OCI-LY7 (cell line): ENCODE results near the gene IQGAP2. TPM values are rescaled to one million over a fixed set of nuclear protein-coding genes. Genes with fewer than 3 reads are reported as not detected.

Source experiments
- BruUV-seq: library from RNA; stranded (reverse); fragments of 400-500 nt; replicated peaks from 2 replicates; lab custom pipeline; 2021; lab: Mats Ljungman, UMichigan
- CTCF ChIA-PET: fragments of 300-600 bp; sonication (Branson Sonifier 250); formaldehyde crosslinking; loops from one replicate; lab custom pipeline; 2022; ENCODE audit warnings: antibody characterized with exemption; ENCODE audit not compliant: unreplicated experiment; lab: Charles Lee
- POLR2A ChIA-PET: fragments of 300-600 bp; sonication (Branson Sonifier 250); formaldehyde crosslinking; loops from one replicate; lab custom pipeline; 2022; ENCODE audit warnings: antibody characterized with exemption; lab: Charles Lee
- DNase-seq: peaks from one replicate; pipeline ENCODE4 v3.0.0-alpha.2; 2015; ENCODE audit warnings: low spot score
- H2AFZ ChIP-seq: fragments of 200-600 bp; sonication (generic), shearing (Covaris generic); 2 replicates; pipeline ENCODE4 v1.6.1; 2014; ENCODE audit warnings: mild to moderate bottlenecking, antibody characterized with exemption, low read length, moderate library complexity
- H3K27ac ChIP-seq: fragments of 200-600 bp; sonication (generic); 2 replicates; pipeline ENCODE4 v1.5.1; 2014; ENCODE audit warnings: mixed run types, low read depth, mild to moderate bottlenecking, moderate library complexity, low read length, inconsistent platforms; ENCODE audit not compliant: poor library complexity, severe bottlenecking
- H3K36me3 ChIP-seq: fragments of 200-600 bp; sonication (generic); 2 replicates; pipeline ENCODE4 v1.6.1; 2014; ENCODE audit warnings: mild to moderate bottlenecking, antibody characterized with exemption, low read length, moderate library complexity, mixed read lengths; ENCODE audit not compliant: insufficient read depth
- H3K4me1 ChIP-seq: fragments of 200-600 bp; sonication (generic); 2 replicates; pipeline ENCODE4 v1.5.1; 2014; ENCODE audit warnings: mild to moderate bottlenecking, low read length; ENCODE audit not compliant: insufficient read depth, poor library complexity, severe bottlenecking
- H3K4me2 ChIP-seq: fragments of 200-600 bp; sonication (generic); 2 replicates; pipeline ENCODE4 v1.6.1; 2014; ENCODE audit warnings: mild to moderate bottlenecking, low read length
- H3K4me3 ChIP-seq: fragments of 200-600 bp; sonication (generic); 2 replicates; pipeline ENCODE4 v1.5.1; 2014; ENCODE audit warnings: mild to moderate bottlenecking, low read depth, low read length; ENCODE audit not compliant: poor library complexity, severe bottlenecking
- H3K79me2 ChIP-seq: fragments of 200-600 bp; sonication (generic); 2 replicates; pipeline ENCODE4 v1.6.1; 2016; ENCODE audit warnings: low read depth, mild to moderate bottlenecking, low read length, moderate library complexity, mixed read lengths; ENCODE audit not compliant: insufficient read depth
- H3K9me2 ChIP-seq: fragments of 200-600 bp; sonication (generic); 2 replicates; pipeline ENCODE4 v1.6.1; 2016; ENCODE audit warnings: mild to moderate bottlenecking, low read length, mixed read lengths; ENCODE audit not compliant: insufficient read depth
- H3K9me3 ChIP-seq: fragments of 200-600 bp; sonication (generic); 2 replicates; pipeline ENCODE4 v1.6.1; 2014; ENCODE audit warnings: mild to moderate bottlenecking, mixed run types, low read length, mixed read lengths
- H4K20me1 ChIP-seq: fragments of 200-600 bp; sonication (generic); 2 replicates; pipeline ENCODE4 v1.6.1; 2014; ENCODE audit warnings: mild to moderate bottlenecking, antibody characterized with exemption, low read length, moderate library complexity, mixed read lengths; ENCODE audit not compliant: insufficient read depth
- CTCF ChIP-seq: fragments of 200-600 bp; sonication (generic); conservative IDR thresholded peaks from 2 replicates; pipeline ENCODE4 v1.5.1; 2014; ENCODE audit warnings: mild to moderate bottlenecking, antibody characterized with exemption, low read length, moderate library complexity, mixed read lengths
- EZH2phosphoT487 ChIP-seq: fragments of 200-600 bp; sonication (generic); IDR thresholded peaks from 2 replicates; pipeline ENCODE4 v1.6.1; 2018; ENCODE audit warnings: low read depth, borderline replicate concordance, mild to moderate bottlenecking, mixed run types, antibody characterized with exemption, low read length, moderate library complexity, mixed read lengths
- intact Hi-C: fragments of 100-400 bp; cut with micrococcal nuclease; formaldehyde crosslinking; loops from one replicate; pipeline ENCODE4 v1.10.0; 2022; ENCODE audit not compliant: unreplicated experiment
- total RNA-seq, 2 experiments: library from RNA; depleted of rRNA in 1 of 2; stranded (reverse); fragments of >200 nt in 1 of 2; shearing (Covaris generic) in 1 of 2; gene quantifications; 2 replicates each; pipeline ENCODE4 v1.2.3, GENCODE V29; 2014 to 2022

The IQGAP2 gene
- total RNA-seq, 2 experiments from 2014 or later, result 30.0 to 50.2 TPM

- Histone ChIP-seq H3K4me2 (no peak overlapping the region), H3K79me2 (no peaks in the 10 kb centered on the region), H3K4me3 (no peak overlapping the region), H3K36me3 (no peaks in the 10 kb centered on the region), H3K9me3 (no peaks in the 10 kb centered on the region), H3K9me2 (no peaks in the 10 kb centered on the region), H4K20me1 (no peaks in the 10 kb centered on the region), H3K27ac (no peak overlapping the region), H2AFZ (no peak overlapping the region), H3K4me1 (peaks cover 9% of the 10 kb centered on the region)
- CTCF ChIA-PET, result no interaction called here
- DNase-seq, result no peak
- intact Hi-C loops, result no loop called here
- POLR2A ChIA-PET, result interaction anchor here (1.2 kb wide), 1 partner anchor 24 kb away, joined by 4 read pairs; no protein-coding TSS in a partner anchor
- no peak for TF ChIP-seq CTCF
- no peak for TF ChIP-seq EZH2phosphoT487
- no TSS peak for BruUV-seq
Observed at GRCh38 chr5:76723266-76723665, 320.2 kb downstream of the IQGAP2 start.

DNA sequence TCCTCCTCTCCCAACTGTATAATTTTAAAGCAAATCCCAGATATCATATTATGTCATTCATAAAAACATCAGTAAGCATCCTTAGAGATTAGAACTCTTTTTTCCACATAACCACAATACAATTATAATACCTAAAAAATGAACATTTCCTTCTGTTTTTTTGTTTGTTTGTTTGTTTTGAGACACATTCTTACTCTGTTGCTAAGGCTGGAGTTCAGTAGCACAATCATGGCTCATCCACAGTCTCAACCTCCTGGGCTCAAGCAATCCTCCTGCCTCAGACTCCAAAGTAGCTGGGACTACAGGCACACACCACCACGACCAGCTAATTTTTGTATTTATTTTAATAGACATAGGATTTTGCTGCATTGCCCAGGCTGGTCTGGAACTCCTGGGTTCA lies 320.8 kb downstream of the IQGAP2 start:
- Histone ChIP-seq H3K27ac (no peak overlapping the region), H3K79me2 (no peaks in the 10 kb centered on the region), H3K4me1 (peaks cover 9% of the 10 kb centered on the region), H3K9me2 (no peaks in the 10 kb centered on the region), H2AFZ (no peak overlapping the region), H3K36me3 (no peaks in the 10 kb centered on the region), H3K4me3 (no peak overlapping the region), H3K9me3 (no peaks in the 10 kb centered on the region), H4K20me1 (no peaks in the 10 kb centered on the region), H3K4me2 (no peak overlapping the region)
- ChIA-PET CTCF (no interaction called here), POLR2A (interaction anchor here (0.5 to 1.2 kb wide), 2 partner anchors 23 to 204 kb away, joined by 3 to 4 read pairs; no protein-coding TSS in a partner anchor)
- TF ChIP-seq CTCF, result no peak
- no peak for TF ChIP-seq EZH2phosphoT487
- BruUV-seq, result no TSS peak
- intact Hi-C loops, result no loop called here
- no peak for DNase-seq

GRCh38 chr5:76724871-76725270 lies 321.8 kb downstream of the IQGAP2 start:
- POLR2A ChIA-PET, result no interaction called here
- Histone ChIP-seq H3K4me1 (peaks cover 9% of the 10 kb centered on the region), H3K9me3 (0 out of 2 replicates have a peak, but pooled peaks cover 4% of the 10 kb centered on the region), H3K4me3 (no peak overlapping the region), H3K79me2 (no peaks in the 10 kb centered on the region), H3K36me3 (no peaks in the 10 kb centered on the region), H3K27ac (no peak overlapping the region), H3K9me2 (no peaks in the 10 kb centered on the region), H3K4me2 (no peak overlapping the region), H2AFZ (no peak overlapping the region), H4K20me1 (no peaks in the 10 kb centered on the region)
- intact Hi-C loops, result no loop called here
- CTCF ChIA-PET, result no interaction called here
- TF ChIP-seq EZH2phosphoT487 (no peak), CTCF (no peak)
- no peak for DNase-seq
- no TSS peak for BruUV-seq
